T-cell (primary cell): ENCODE data around the gene CKAP4. TPM values are rescaled to one million over a fixed set of nuclear protein-coding genes. Genes with fewer than 3 reads are reported as not detected.

ENCODE experiments used
- ATAC-seq, 4 experiments: fragments of 200-7000 bp in 3 of 4; fragments of 150-1000 bp in 1 of 4; cut with Tn5 transposase; replicated peaks in 1 of 4; 1 replicate in 3 of 4; 2 replicates in 1 of 4; pipeline ENCODE4 v1.10.0; 2021; ENCODE audit warnings: moderate library complexity in 3 of 4, mild to moderate bottlenecking in 2 of 4, moderate number of reproducible peaks in 1 of 4
- CTCF ChIA-PET, 2 donors: fragments of 300-600 bp; sonication (Branson Sonifier 250); formaldehyde crosslinking; loops; one replicate each; lab custom pipeline; 2022; ENCODE audit warnings: antibody characterized with exemption in 2 of 2; lab: Charles Lee
- POLR2A ChIA-PET, 2 donors: fragments of 300-600 bp; sonication (Branson Sonifier 250); formaldehyde crosslinking; loops; one replicate each; lab custom pipeline; 2022; ENCODE audit warnings: antibody characterized with exemption in 2 of 2; lab: Charles Lee
- DNase-seq, 35 experiments: peaks; one replicate each; pipeline versions ENCODE4 v3.0.0 to v3.0.0-alpha.2; 2013 to 2023
- H3K27ac ChIP-seq: one replicate; pipeline ENCODE4 v1.5.1; 2013; ENCODE audit warnings: low read length
- H3K27me3 ChIP-seq, 2 experiments: replicated peaks in 1 of 2; 1 replicate in 1 of 2; 2 replicates in 1 of 2; pipeline versions ENCODE4 v1.6.1 to v1.7.0; 2013; ENCODE audit warnings: low read length in 1 of 2, mixed read lengths in 1 of 2; ENCODE audit not compliant: control insufficient read depth in 2 of 2, insufficient read depth in 2 of 2; ENCODE audit errors: extremely low read depth in 1 of 2
- H3K36me3 ChIP-seq, 2 donors: 1 replicate in 1 of 2; 2 replicates in 1 of 2; pipeline versions ENCODE4 v1.6.1 to v1.7.0; 2013; ENCODE audit warnings: low read length in 1 of 2; ENCODE audit not compliant: control insufficient read depth in 2 of 2, insufficient read depth in 1 of 2; ENCODE audit errors: extremely low read depth in 1 of 2
- H3K4me1 ChIP-seq, 2 experiments: 1 replicate in 1 of 2; 2 replicates in 1 of 2; pipeline versions ENCODE4 v1.6.1 to v1.7.0; 2013; ENCODE audit warnings: low read length in 2 of 2, mixed read lengths in 1 of 2; ENCODE audit not compliant: insufficient read depth in 2 of 2, control insufficient read depth in 1 of 2; ENCODE audit errors: extremely low read depth in 1 of 2
- H3K4me3 ChIP-seq, 2 donors: 1 replicate in 1 of 2; 2 replicates in 1 of 2; pipeline versions ENCODE4 v1.5.1 to v1.7.0; 2013; ENCODE audit warnings: mild to moderate bottlenecking in 2 of 2, low read length in 1 of 2, moderate library complexity in 1 of 2; ENCODE audit not compliant: control insufficient read depth in 1 of 2; ENCODE audit errors: extremely low read depth in 1 of 2
- H3K9me3 ChIP-seq: 2 replicates; pipeline ENCODE4 v1.7.0; 2013
- H3K27ac Mint-ChIP-seq, 2 donors: one replicate each; pipeline ENCODE4 v1.8.0; 2020 to 2021; ENCODE audit warnings: mild to moderate bottlenecking in 2 of 2, mixed read lengths in 2 of 2
- H3K27me3 Mint-ChIP-seq, 2 donors: one replicate each; pipeline ENCODE4 v1.8.0; 2021 to 2022; ENCODE audit warnings: mixed read lengths in 2 of 2
- H3K36me3 Mint-ChIP-seq: one replicate; pipeline ENCODE4 v1.8.0; 2021; ENCODE audit warnings: mixed read lengths
- H3K4me1 Mint-ChIP-seq, 3 donors: one replicate each; pipeline ENCODE4 v1.8.0; 2020 to 2022; ENCODE audit warnings: mixed read lengths in 3 of 3, mild to moderate bottlenecking in 1 of 3
- H3K4me3 Mint-ChIP-seq, 3 donors: one replicate each; pipeline ENCODE4 v1.8.0; 2020 to 2022; ENCODE audit warnings: mild to moderate bottlenecking in 3 of 3, mixed read lengths in 3 of 3, moderate library complexity in 3 of 3
- H3K9me3 Mint-ChIP-seq, 3 donors: one replicate each; pipeline ENCODE4 v1.8.0; 2020 to 2022; ENCODE audit warnings: mixed read lengths in 3 of 3
- WGBS: methylation state at CpG from one replicate; pipeline ENCODE4 v1.1.5; 2013; ENCODE audit warnings: missing lambda C conversion rate; ENCODE audit not compliant: insufficient coverage; 5-methylcytosine and 5-hydroxymethylcytosine counted together
- total RNA-seq, 35 experiments: library from RNA in 6 of 35; stranded (reverse) in 6 of 35; fragments of 120-200 nt in 1 of 35; gene quantifications; one replicate each; pipeline versions ENCODE4 v1.2.1 to v1.2.4 and lab custom pipeline; 2013 to 2026

The CKAP4 gene
- total RNA-seq, 5 donors from 2014 or later (not counting 1 experiment from before 2014, with no cell fraction given), result 9.0 to 13.8 (median 11.7) TPM

DNA sequence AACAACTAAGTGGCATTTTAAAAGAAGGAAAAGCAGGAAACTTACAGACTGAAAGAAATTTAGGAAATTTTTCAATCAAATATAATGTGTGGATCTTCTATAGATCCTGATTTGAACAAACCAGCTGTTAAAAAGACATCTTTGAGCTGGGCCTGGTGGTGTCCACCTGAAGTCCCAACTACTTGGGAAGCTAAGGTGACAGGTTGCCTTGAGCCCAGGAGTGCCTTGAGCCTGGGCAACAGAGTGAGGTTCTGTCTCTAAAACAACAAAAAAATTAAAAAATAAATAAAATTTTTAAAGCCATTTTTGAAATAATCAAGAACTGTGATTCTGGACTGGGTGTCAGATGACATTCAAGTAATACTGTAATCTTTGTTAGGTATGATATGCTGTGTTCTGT is 7.0 kb downstream of the CKAP4 start:
- Mint-ChIP-seq H3K36me3 (peaks cover 26% of the 10 kb centered on the region), H3K27me3 (no peaks in the 10 kb centered on the region), H3K27ac (no peak overlapping the region), H3K4me1 (peaks cover 8 to 18% (median 16%) of the 10 kb centered on the region in 3 donors), H3K9me3 (no peaks in the 10 kb centered on the region), H3K4me3 (no peak overlapping the region)
- no peaks in the 10 kb centered on the region for H3K9me3 ChIP-seq
- no peak for DNase-seq
- CTCF ChIA-PET, result interaction anchor here in 1 of 2 donors (2.0 kb wide), 1 partner anchor 14 kb away, joined by 6 read pairs; no protein-coding TSS in a partner anchor
- POLR2A ChIA-PET, result interaction anchor here in 1 of 2 donors (0.6 kb wide), 1 partner anchor 13 kb away, joined by 3 read pairs; no protein-coding TSS in a partner anchor
- peaks cover 0 to 2% of the 10 kb centered on the region in 2 experiments for H3K27me3 ChIP-seq
- H3K4me1 ChIP-seq, result peaks cover 0 to 2% of the 10 kb centered on the region in 2 experiments
- no peak overlapping the region for H3K4me3 ChIP-seq
- ATAC-seq, result no peak
- peaks cover 4 to 16% of the 10 kb centered on the region in 2 donors for H3K36me3 ChIP-seq
- H3K27ac ChIP-seq, result no peak overlapping the region

DNA sequence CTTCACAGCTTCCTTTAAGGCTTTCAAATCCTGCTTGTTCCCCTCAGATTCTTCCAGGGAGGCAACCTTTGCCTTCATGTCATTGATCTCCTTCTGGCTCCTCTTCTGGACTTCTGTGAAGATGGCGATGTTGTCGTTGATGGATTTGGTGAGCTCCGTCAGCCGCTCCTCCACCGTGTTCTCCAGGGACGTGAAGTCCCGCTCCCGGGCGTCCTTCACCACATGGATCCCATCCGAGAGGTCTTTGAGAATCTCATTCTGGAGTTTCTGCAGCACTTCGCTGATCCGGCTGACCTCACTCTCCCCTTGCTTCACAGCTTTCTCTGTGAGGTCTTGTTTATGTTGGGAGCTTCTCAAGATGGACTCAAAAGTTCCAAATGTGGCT is 7.9 kb downstream of the CKAP4 start:
- ChIA-PET CTCF (interaction anchor here in 1 of 2 donors (2.0 kb wide), 1 partner anchor 13 kb away, joined by 6 read pairs; no protein-coding TSS in a partner anchor), POLR2A (interaction anchor here (0.5 to 0.9 kb wide), 2 partner anchors 12 to 62 kb away, joined by 3 read pairs; no protein-coding TSS in a partner anchor)
- Histone ChIP-seq H3K27ac (no peak overlapping the region), H3K36me3 (peaks cover 4 to 16% of the 10 kb centered on the region in 2 donors), H3K4me1 (no peaks in the 10 kb centered on the region), H3K27me3 (peaks cover 0 to 2% of the 10 kb centered on the region in 2 experiments), H3K9me3 (no peaks in the 10 kb centered on the region), H3K4me3 (no peak overlapping the region)
- no peak overlapping the region for H3K4me3 Mint-ChIP-seq
- no peak overlapping the region for H3K27ac Mint-ChIP-seq
- no peaks in the 10 kb centered on the region for H3K9me3 Mint-ChIP-seq
- no peak for ATAC-seq
- peaks cover 3 to 11% (median 8%) of the 10 kb centered on the region in 3 donors for H3K4me1 Mint-ChIP-seq
- no peak for DNase-seq
- no peaks in the 10 kb centered on the region for H3K27me3 Mint-ChIP-seq
- peaks cover 26% of the 10 kb centered on the region for H3K36me3 Mint-ChIP-seq
- 100% methylated on average over 2 of the region's 12 CpGs for WGBS

DNA sequence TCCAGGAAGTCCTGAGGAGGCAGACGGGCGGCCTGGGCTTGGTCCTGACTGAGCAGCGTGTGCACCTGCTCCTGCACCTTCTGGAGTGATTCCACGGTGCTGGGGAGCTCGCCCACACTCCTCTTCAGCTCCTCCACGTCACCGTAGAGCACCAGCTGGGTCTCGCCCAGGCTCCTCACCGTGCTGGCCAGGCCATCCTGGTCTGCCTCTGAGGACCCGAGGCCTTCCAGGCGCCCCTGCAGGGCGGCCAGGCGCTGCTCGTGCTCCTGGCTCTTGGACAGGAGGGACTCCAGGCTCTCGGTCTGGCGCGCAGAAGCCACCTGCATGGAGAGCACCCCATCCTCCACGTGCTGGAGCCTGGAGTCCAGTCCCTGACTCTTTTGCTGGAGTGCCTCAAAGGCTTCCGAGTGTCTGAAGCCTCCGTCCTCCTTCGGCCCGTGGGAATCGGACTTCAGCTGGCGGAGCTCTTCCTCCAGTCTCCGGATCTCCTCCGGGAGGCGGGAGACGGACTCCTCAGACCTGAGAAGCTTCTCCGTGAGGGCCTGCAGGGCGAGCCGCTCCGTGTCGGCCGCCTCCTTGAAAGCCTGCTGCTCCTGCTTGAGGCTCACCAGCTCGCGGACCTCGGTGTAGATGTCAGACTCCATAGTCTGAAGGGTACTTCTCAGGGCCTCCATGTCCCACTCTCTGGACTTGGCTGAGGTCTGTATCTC is 8.4 kb downstream of the CKAP4 start:
- POLR2A ChIA-PET, result interaction anchor here (0.5 to 0.9 kb wide), 2 partner anchors 12 to 62 kb away, joined by 3 read pairs; no protein-coding TSS in a partner anchor

DNA sequence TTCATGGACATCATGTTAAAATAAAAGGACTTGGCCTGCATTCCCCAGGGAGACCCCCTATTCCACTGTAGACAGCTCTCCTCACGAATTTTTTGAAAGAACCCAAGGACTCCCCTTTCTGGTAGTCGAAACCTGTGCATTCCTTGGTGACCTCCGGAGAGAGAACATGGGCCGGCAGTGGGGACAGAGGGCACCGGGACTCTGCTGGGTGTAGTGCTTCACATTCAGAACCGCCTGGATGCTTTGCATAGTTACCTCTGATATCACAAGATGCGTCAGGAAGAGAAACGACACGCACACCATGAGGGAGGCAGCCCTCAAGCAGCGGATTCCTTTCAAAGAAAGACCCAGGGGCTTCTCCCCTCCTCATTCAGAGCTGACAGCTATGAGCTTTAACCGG is 9.7 kb downstream of the CKAP4 start:
- H3K4me3 Mint-ChIP-seq, result no peak overlapping the region
- H3K27me3 Mint-ChIP-seq, result no peaks in the 10 kb centered on the region
- Histone ChIP-seq H3K4me1 (no peaks in the 10 kb centered on the region), H3K27me3 (peaks cover 0 to 2% of the 10 kb centered on the region in 2 experiments), H3K4me3 (no peak overlapping the region), H3K27ac (no peak overlapping the region), H3K9me3 (no peaks in the 10 kb centered on the region), H3K36me3 (peaks cover 4 to 16% of the 10 kb centered on the region in 2 donors)
- no peak overlapping the region for H3K27ac Mint-ChIP-seq
- ChIA-PET POLR2A (no interaction called here), CTCF (interaction anchor here (0.6 to 0.8 kb wide), 5 partner anchors 10 to 1197 kb away, joined by 3 to 11 read pairs (median 5); no protein-coding TSS in a partner anchor)
- WGBS, result 90% methylated on average over 7 of the region's 11 CpGs
- H3K9me3 Mint-ChIP-seq, result peaks cover 0 to 3% (median 0%) of the 10 kb centered on the region in 3 donors
- DNase-seq, result no peak
- H3K36me3 Mint-ChIP-seq, result peaks cover 25% of the 10 kb centered on the region
- H3K4me1 Mint-ChIP-seq, result peaks cover 0 to 1% (median under 1%) of the 10 kb centered on the region in 3 donors
- ATAC-seq, result no peak

More for the DNA sequence above, 8.4 kb downstream of the CKAP4 start:
- Mint-ChIP-seq H3K27ac (no peak overlapping the region), H3K36me3 (peaks cover 26% of the 10 kb centered on the region), H3K27me3 (no peaks in the 10 kb centered on the region), H3K4me3 (no peak overlapping the region), H3K4me1 (peaks cover 0 to 8% (median 5%) of the 10 kb centered on the region in 3 donors), H3K9me3 (no peaks in the 10 kb centered on the region)
- Histone ChIP-seq H3K4me1 (no peaks in the 10 kb centered on the region), H3K27ac (no peak overlapping the region), H3K36me3 (peaks cover 4 to 16% of the 10 kb centered on the region in 2 donors), H3K4me3 (no peak overlapping the region), H3K27me3 (peaks cover 0 to 2% of the 10 kb centered on the region in 2 experiments), H3K9me3 (no peaks in the 10 kb centered on the region)
- 94% methylated on average over 37 of the region's 37 CpGs for WGBS
- CTCF ChIA-PET, result interaction anchor here in 1 of 2 donors (2.0 kb wide), 1 partner anchor 12 kb away, joined by 6 read pairs; no protein-coding TSS in a partner anchor
- no peak for ATAC-seq
- no peak for DNase-seq

DNA sequence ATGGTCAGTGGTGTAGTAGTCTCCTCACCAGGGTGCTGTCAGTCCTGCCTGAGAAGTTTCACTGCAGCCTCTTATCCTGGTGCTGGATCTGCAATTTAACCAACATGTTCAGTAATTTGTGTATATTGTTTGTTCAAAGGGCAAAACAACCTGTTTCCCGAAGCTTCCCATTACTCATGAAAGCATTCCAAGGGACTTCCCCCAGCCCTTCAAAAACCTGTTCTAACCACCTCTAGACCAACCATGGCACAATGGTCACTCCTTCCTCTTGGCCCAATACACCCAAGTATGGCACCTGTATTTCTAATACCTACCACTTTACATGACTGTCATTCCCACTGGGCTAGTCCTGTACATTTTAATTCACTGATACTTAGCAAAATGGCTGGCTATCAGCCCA is 12.1 kb downstream of the CKAP4 start:
- H3K4me3 ChIP-seq, result no peak overlapping the region
- 80% methylated on average over 1 of the region's 1 CpG for WGBS
- H3K9me3 ChIP-seq, result no peaks in the 10 kb centered on the region
- H3K4me1 Mint-ChIP-seq, result no peaks in the 10 kb centered on the region
- ChIA-PET CTCF (no interaction called here), POLR2A (no interaction called here)
- H3K4me3 Mint-ChIP-seq, result no peak overlapping the region
- H3K27me3 ChIP-seq, result peaks cover 0 to 2% of the 10 kb centered on the region in 2 experiments
- peaks cover 4 to 16% of the 10 kb centered on the region in 2 donors for H3K36me3 ChIP-seq
- H3K36me3 Mint-ChIP-seq, result peaks cover 21% of the 10 kb centered on the region
- no peaks in the 10 kb centered on the region for H3K27me3 Mint-ChIP-seq
- no peak overlapping the region for H3K27ac Mint-ChIP-seq
- DNase-seq, result no peak
- ATAC-seq, result no peak
- H3K27ac ChIP-seq, result no peak overlapping the region
- no peaks in the 10 kb centered on the region for H3K4me1 ChIP-seq
- peaks cover 0 to 3% (median 0%) of the 10 kb centered on the region in 3 donors for H3K9me3 Mint-ChIP-seq

DNA sequence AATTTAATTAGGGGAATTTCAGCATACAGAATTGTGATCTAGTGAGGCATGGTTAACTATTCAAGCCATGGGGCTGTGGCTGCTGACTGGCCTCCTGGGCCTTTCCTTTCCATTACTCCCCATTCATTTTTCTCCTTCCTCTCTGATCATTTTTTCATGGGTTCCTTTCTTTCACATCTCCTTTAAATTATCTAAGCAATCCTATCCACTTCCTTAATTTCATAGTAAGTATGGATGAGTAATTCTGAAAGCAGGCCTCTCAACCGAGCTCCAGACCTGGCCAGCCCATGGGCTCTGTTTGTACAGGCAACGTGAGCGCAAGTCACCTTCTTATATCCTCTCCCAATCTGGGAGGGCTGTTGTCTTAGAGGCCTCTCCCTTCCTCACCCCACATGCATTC is 13.4 kb downstream of the CKAP4 start:
- WGBS, result 94% methylated on average over 2 of the region's 3 CpGs

More for the DNA sequence above, 13.4 kb downstream of the CKAP4 start:
- DNase-seq (no peak), ATAC-seq (no peak)
- Mint-ChIP-seq H3K36me3 (peaks cover 14% of the 10 kb centered on the region), H3K4me1 (no peaks in the 10 kb centered on the region), H3K27ac (no peak overlapping the region), H3K4me3 (no peak overlapping the region), H3K27me3 (no peaks in the 10 kb centered on the region), H3K9me3 (peaks cover 0 to 3% (median 0%) of the 10 kb centered on the region in 3 donors)
- Histone ChIP-seq H3K9me3 (no peaks in the 10 kb centered on the region), H3K36me3 (peaks cover 3 to 8% of the 10 kb centered on the region in 2 donors), H3K4me3 (no peak overlapping the region), H3K27ac (no peak overlapping the region), H3K27me3 (peaks cover 0 to 2% of the 10 kb centered on the region in 2 experiments), H3K4me1 (no peaks in the 10 kb centered on the region)
- POLR2A ChIA-PET, result no interaction called here
- CTCF ChIA-PET, result no interaction called here
